Central memory CD8-positive, alpha-beta T cell (primary cell): ENCODE results near the gene ACSM3.
"Not testable (repeated sequence)": the region's sequence is repeated elsewhere in the genome, so short reads cannot be mapped to it uniquely, and the experiment has no call there.

Experiments
- ATAC-seq: fragments of 150-1000 bp; cut with Tn5 transposase; replicated peaks from 2 replicates; pipeline ENCODE4 v1.10.0; 2022; ENCODE audit warnings: mild to moderate bottlenecking, moderate FRiP score, moderate number of reproducible peaks; ENCODE audit not compliant: poor library complexity, severe bottlenecking; ENCODE audit errors: extremely low read depth
- DNase-seq, 2 donors: peaks; one replicate each; pipeline ENCODE4 v3.0.0; 2021; ENCODE audit warnings: low spot score in 2 of 2
- H3K27ac Mint-ChIP-seq: one replicate; pipeline ENCODE4 v1.8.0; 2022; ENCODE audit warnings: low read depth, mild to moderate bottlenecking, moderate library complexity, mixed read lengths
- H3K27me3 Mint-ChIP-seq: one replicate; pipeline ENCODE4 v1.8.0; 2022; ENCODE audit warnings: mixed read lengths
- H3K36me3 Mint-ChIP-seq: one replicate; pipeline ENCODE4 v1.8.0; 2022; ENCODE audit warnings: mild to moderate bottlenecking, moderate library complexity, mixed read lengths; ENCODE audit not compliant: insufficient read depth
- H3K4me1 Mint-ChIP-seq: one replicate; pipeline ENCODE4 v1.8.0; 2022; ENCODE audit warnings: mixed read lengths
- H3K4me3 Mint-ChIP-seq: one replicate; pipeline ENCODE4 v1.8.0; 2022; ENCODE audit warnings: mild to moderate bottlenecking, moderate library complexity, mixed read lengths
- H3K9me3 Mint-ChIP-seq: one replicate; pipeline ENCODE4 v1.8.0; 2022; ENCODE audit warnings: mixed read lengths

The ACSM3 gene

DNA sequence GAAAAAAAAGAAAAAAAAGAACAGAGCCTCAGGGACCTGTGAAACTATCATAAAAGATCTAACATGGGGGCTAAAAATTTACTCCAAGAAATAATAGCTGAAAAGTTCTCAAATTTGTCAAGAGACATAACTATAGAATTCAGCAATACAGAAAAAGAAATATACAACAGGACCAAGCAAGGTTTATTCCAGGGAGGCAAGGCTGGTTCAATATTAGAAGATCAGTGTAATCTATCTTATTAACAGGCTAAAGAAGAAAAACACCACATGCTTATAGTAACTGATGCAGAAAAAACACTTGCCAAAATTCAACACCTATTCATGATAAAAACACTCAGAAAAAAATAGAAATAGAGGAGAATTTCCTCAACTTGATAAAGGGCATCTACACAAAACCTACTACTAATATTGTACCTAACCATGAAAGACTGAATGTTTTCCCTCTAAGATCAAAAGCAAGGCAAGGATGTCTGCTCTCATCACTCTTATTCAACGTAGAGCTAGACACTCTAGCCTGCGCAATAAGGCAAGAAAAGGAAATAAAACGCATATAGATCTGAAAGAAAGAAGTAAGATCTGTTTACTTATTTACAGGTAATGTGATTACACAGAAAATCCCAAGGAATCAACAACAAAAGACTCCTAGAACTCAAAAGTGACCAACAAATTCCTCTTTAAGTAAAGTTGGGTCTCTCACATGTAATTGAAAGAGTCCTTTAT, 1.2 kb upstream of the ACSM3 start:
- Mint-ChIP-seq H3K9me3 (no peaks in the 10 kb centered on the region), H3K36me3 (no peaks in the 10 kb centered on the region), H3K27ac (peak overlapping the region; percentile 78), H3K4me1 (peaks cover 22% of the 10 kb centered on the region), H3K27me3 (no peaks in the 10 kb centered on the region), H3K4me3 (peak overlapping the region; percentile 82)
- DNase-seq (no peak), ATAC-seq (no peak)

DNA sequence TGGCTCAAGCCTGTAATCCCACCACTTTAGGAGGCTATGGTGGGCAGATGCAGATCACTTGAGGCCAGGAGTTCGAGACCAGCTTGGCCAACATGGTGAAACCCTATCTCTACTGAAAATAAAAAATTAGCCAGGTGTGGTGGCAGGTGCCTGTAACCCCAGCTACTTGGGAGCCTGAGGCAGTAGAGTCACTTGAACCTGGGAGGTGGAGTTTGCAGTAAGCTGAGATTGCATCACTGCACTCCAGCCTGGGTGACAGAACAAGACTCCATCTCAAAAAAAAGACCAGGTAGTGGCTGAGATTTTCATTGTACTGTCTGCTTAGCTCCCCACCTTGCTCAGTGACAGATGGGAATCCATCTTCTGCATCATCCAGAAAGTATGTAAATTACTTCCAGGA, 634 bp downstream of the ACSM3 start:
- H3K9me3 Mint-ChIP-seq, H3K36me3 Mint-ChIP-seq, ATAC-seq, H3K27me3 Mint-ChIP-seq, H3K4me3 Mint-ChIP-seq, DNase-seq: not testable (repeated sequence)
- H3K4me1 Mint-ChIP-seq: peaks cover 22% of the 10 kb centered on the region
- H3K27ac Mint-ChIP-seq: peak overlapping the region; percentile 78

- ATAC-seq (no peak), DNase-seq (no peak)
- Mint-ChIP-seq H3K27ac (no peak overlapping the region), H3K4me1 (peaks cover 22% of the 10 kb centered on the region), H3K4me3 (no peak overlapping the region), H3K27me3 (no peaks in the 10 kb centered on the region), H3K9me3 (no peaks in the 10 kb centered on the region), H3K36me3 (no peaks in the 10 kb centered on the region)
Measured at GRCh38 chr16:20765732-20766131, 1.9 kb downstream of the ACSM3 start.

DNA sequence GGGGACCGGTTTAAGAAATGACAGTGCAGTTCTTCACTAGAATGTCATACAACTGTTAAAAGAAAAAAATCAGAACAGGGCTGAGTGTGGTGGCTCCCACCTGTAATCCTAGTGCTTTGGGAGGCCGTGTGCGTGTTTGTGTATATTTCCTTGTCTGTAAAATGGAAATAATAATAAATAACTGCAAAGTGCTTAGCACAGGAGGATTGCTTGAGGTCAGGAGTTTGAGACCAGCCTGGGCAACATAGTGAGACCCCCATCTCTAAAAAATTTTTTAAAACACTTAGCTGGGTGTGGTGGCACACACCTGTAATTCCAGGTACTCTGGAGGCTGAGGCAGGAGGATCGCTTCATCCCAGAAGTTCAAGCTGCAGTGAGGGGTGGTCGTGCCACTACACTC, 2.5 kb downstream of the ACSM3 start:
- H3K4me1 Mint-ChIP-seq: peaks cover 22% of the 10 kb centered on the region
- no peaks in the 10 kb centered on the region for H3K36me3 Mint-ChIP-seq
- no peaks in the 10 kb centered on the region for H3K27me3 Mint-ChIP-seq
- no peak overlapping the region for H3K27ac Mint-ChIP-seq
- DNase-seq: no peak
- no peaks in the 10 kb centered on the region for H3K9me3 Mint-ChIP-seq
- no peak for ATAC-seq
- H3K4me3 Mint-ChIP-seq: no peak overlapping the region

- peaks cover 15% of the 10 kb centered on the region for H3K4me1 Mint-ChIP-seq
- no peak overlapping the region for H3K4me3 Mint-ChIP-seq
- H3K36me3 Mint-ChIP-seq: no peaks in the 10 kb centered on the region
- no peaks in the 10 kb centered on the region for H3K27me3 Mint-ChIP-seq
- no peak for DNase-seq
- no peaks in the 10 kb centered on the region for H3K9me3 Mint-ChIP-seq
- no peak for ATAC-seq
- H3K27ac Mint-ChIP-seq: no peak overlapping the region
Measured at GRCh38 chr16:20767577-20767976, 3.8 kb downstream of the ACSM3 start.

- H3K9me3 Mint-ChIP-seq: no peaks in the 10 kb centered on the region
- peaks cover 10% of the 10 kb centered on the region for H3K4me1 Mint-ChIP-seq
- ATAC-seq: no peak
- H3K27ac Mint-ChIP-seq: no peak overlapping the region
- no peak for DNase-seq
- no peak overlapping the region for H3K4me3 Mint-ChIP-seq
- no peaks in the 10 kb centered on the region for H3K27me3 Mint-ChIP-seq
- no peaks in the 10 kb centered on the region for H3K36me3 Mint-ChIP-seq
Measured at GRCh38 chr16:20768121-20768520, 4.3 kb downstream of the ACSM3 start.

DNA sequence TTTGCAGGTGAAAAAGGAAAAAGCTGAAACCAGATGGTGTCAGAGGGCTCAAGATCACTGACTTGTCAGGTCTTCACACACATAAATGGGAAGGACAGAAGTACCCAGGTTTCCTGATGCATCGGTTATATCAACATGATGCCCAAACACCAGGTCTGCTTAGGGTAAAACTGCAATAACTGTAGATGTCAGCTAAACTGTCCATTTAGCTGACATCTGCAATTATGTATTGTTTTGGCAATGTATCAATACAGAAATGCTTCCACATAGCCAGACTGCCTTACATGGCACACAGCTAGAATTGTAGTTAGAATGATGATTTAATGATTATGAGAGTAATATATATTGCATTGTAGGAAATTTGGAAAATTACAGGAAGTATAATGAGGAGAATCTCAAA, 5.0 kb downstream of the ACSM3 start:
- Mint-ChIP-seq H3K4me3 (no peak overlapping the region), H3K4me1 (peaks cover 3% of the 10 kb centered on the region), H3K27ac (no peak overlapping the region), H3K36me3 (no peaks in the 10 kb centered on the region), H3K27me3 (no peaks in the 10 kb centered on the region), H3K9me3 (no peaks in the 10 kb centered on the region)
- no peak for ATAC-seq
- DNase-seq: no peak

DNA sequence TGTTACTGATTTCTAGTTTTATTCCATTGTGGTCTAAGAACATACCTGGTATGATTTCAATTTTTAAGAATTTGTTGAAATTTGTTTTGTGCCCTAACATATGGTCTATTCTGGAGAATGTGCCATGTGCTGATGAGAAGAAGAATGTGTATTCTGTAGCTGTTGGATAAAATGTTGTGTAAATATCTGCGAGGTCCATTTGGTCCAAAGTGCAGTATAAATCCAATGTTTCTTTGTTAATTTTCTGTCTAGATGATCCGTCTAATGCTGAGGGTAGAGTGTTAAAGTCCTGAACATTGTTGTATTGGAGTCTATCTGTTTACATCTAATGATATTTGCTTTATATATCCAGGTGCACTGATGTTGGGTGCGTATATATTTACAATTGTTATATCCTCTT, 9.9 kb downstream of the ACSM3 start:
- DNase-seq: no peak
- no peak for ATAC-seq
- Mint-ChIP-seq H3K36me3 (no peaks in the 10 kb centered on the region), H3K4me3 (no peak overlapping the region), H3K27me3 (no peaks in the 10 kb centered on the region), H3K9me3 (no peaks in the 10 kb centered on the region), H3K4me1 (no peaks in the 10 kb centered on the region), H3K27ac (no peak overlapping the region)

- DNase-seq (peak; percentile 13 to 22), ATAC-seq (peak; percentile 60)
- no peaks in the 10 kb centered on the region for H3K4me1 Mint-ChIP-seq
- H3K4me3 Mint-ChIP-seq: no peak overlapping the region
- no peak overlapping the region for H3K27ac Mint-ChIP-seq
- no peaks in the 10 kb centered on the region for H3K9me3 Mint-ChIP-seq
- no peaks in the 10 kb centered on the region for H3K36me3 Mint-ChIP-seq
- no peaks in the 10 kb centered on the region for H3K27me3 Mint-ChIP-seq
Measured at GRCh38 chr16:20774703-20775362, 11.0 kb downstream of the ACSM3 start.

- Mint-ChIP-seq H3K9me3 (no peaks in the 10 kb centered on the region), H3K36me3 (no peaks in the 10 kb centered on the region), H3K27ac (no peak overlapping the region), H3K4me3 (no peak overlapping the region), H3K4me1 (no peaks in the 10 kb centered on the region), H3K27me3 (no peaks in the 10 kb centered on the region)
- DNase-seq: no peak
- no peak for ATAC-seq
Measured at GRCh38 chr16:20781697-20782096, 17.9 kb downstream of the ACSM3 start.

DNA sequence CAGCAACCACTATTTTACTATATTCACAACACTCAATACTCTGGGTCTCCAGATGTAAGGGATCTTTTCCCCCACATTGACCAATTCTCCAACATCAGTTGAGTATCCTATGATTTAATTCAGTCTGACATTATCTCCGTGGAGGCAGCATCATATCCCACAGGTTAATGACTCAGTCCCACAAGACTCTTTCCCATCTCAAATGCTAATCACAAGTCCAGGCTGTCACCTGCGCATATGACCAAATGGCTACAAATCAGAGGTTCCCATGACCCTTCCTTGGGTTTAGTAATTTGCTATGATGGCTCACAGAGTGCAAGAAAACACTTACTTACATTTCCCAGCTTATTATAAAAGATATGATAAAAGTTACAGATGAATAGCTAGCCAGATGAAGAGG, 18.7 kb downstream of the ACSM3 start:
- no peak overlapping the region for H3K4me3 Mint-ChIP-seq
- H3K9me3 Mint-ChIP-seq: no peaks in the 10 kb centered on the region
- DNase-seq: no peak
- ATAC-seq: no peak
- H3K27me3 Mint-ChIP-seq: no peaks in the 10 kb centered on the region
- no peaks in the 10 kb centered on the region for H3K36me3 Mint-ChIP-seq
- no peaks in the 10 kb centered on the region for H3K4me1 Mint-ChIP-seq
- no peak overlapping the region for H3K27ac Mint-ChIP-seq

- ATAC-seq (no peak), DNase-seq (no peak)
- H3K27ac Mint-ChIP-seq: no peak overlapping the region
- no peak overlapping the region for H3K4me3 Mint-ChIP-seq
- H3K27me3 Mint-ChIP-seq: no peaks in the 10 kb centered on the region
- no peaks in the 10 kb centered on the region for H3K9me3 Mint-ChIP-seq
- H3K4me1 Mint-ChIP-seq: no peaks in the 10 kb centered on the region
- no peaks in the 10 kb centered on the region for H3K36me3 Mint-ChIP-seq
Measured at GRCh38 chr16:20784204-20784603, 20.4 kb downstream of the ACSM3 start.

DNA sequence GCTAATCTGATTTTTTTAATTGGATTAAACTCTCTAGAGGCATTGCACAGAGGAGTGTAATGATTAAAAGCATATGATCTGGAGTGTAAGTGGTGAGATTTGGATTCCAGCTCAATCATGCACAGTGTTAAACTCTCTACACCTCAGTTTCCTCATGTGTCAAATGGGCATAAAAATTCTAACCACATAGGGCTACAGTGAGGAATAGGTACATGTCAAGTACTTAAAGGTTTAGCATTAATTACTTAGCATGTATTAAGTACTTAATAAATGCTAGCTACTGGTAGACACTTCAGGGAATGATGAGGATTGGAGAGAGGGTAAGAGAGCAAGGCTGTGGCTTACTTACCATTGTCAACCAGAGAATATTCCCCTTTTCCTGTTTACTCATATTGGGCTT, 25.3 kb downstream of the ACSM3 start:
- ATAC-seq (no peak), DNase-seq (no peak)
- no peak overlapping the region for H3K27ac Mint-ChIP-seq
- H3K4me3 Mint-ChIP-seq: no peak overlapping the region
- no peaks in the 10 kb centered on the region for H3K4me1 Mint-ChIP-seq
- H3K27me3 Mint-ChIP-seq: no peaks in the 10 kb centered on the region
- H3K9me3 Mint-ChIP-seq: no peaks in the 10 kb centered on the region
- H3K36me3 Mint-ChIP-seq: no peaks in the 10 kb centered on the region
